H1 (cell line): ENCODE results near the gene MNAT1. TPM values are rescaled to one million over a fixed set of nuclear protein-coding genes. Genes with fewer than 3 reads are reported as not detected.

ENCODE experiments used
- BCL11A ChIP-seq, 2 experiments: IDR thresholded peaks; one replicate each; pipeline ENCODE4 v1.6.1; 2011; ENCODE audit warnings: low read depth in 2 of 2, low read length in 2 of 2, mild to moderate bottlenecking in 2 of 2
- EP300 ChIP-seq, 2 experiments: IDR thresholded peaks; 1 replicate in 1 of 2; 2 replicates in 1 of 2; pipeline ENCODE4 v1.6.1; 2011 to 2012; ENCODE audit warnings: low read depth in 2 of 2, low read length in 2 of 2, mild to moderate bottlenecking in 2 of 2, borderline replicate concordance in 1 of 2, inconsistent platforms in 1 of 2, moderate library complexity in 1 of 2
- KDM5A ChIP-seq: fragments of 200-600 bp; IDR thresholded peaks from 2 replicates; pipeline ENCODE4 v1.7.1; 2012; ENCODE audit warnings: mild to moderate bottlenecking, low read length, inconsistent platforms, mixed read lengths
- POLR2A ChIP-seq, 2 experiments: IDR thresholded peaks; 1 replicate in 1 of 2; 2 replicates in 1 of 2; pipeline ENCODE4 v1.6.1; 2011; ENCODE audit warnings: low read depth in 2 of 2, low read length in 2 of 2, mild to moderate bottlenecking in 2 of 2; ENCODE audit errors: control extremely low read depth in 1 of 2
- POLR2AphosphoS5 ChIP-seq: IDR thresholded peaks from 2 replicates; pipeline ENCODE4 v1.6.1; 2011; ENCODE audit warnings: low read depth, low read length
- SIN3A ChIP-seq, 2 experiments: IDR thresholded peaks in 1 of 2; conservative IDR thresholded peaks in 1 of 2; 2 replicates each; pipeline ENCODE4 v1.6.1; 2011 to 2012; ENCODE audit warnings: low read length in 2 of 2, improper control_type of control experiment in 1 of 2, low read depth in 1 of 2, mild to moderate bottlenecking in 1 of 2
- SRF ChIP-seq: IDR thresholded peaks from 2 replicates; pipeline ENCODE4 v1.6.1; 2011; ENCODE audit warnings: mild to moderate bottlenecking, low read depth, low read length, moderate library complexity
- TCF12 ChIP-seq: IDR thresholded peaks from 2 replicates; pipeline ENCODE4 v1.6.1; 2011; ENCODE audit warnings: low read depth, mild to moderate bottlenecking, low read length
- TEAD4 ChIP-seq: IDR thresholded peaks from 2 replicates; pipeline ENCODE4 v1.6.1; 2012; ENCODE audit warnings: low read depth, low read length, inconsistent platforms, mixed read lengths
- polyA plus RNA-seq, 7 experiments: library from polyadenylated mRNA; depleted of rRNA in 3 of 7; stranded (reverse) in 5 of 7; unstranded in 2 of 7; fragments of >200 nt in 5 of 7; fragments of 200-250 nt in 2 of 7; gene quantifications; 1 replicate in 5 of 7; 2 replicates in 1 of 7; 4 replicates in 1 of 7; pipeline versions ENCODE4 v1.2.1 to v1.2.3, GENCODE V29; 2011 to 2013; ENCODE audit warnings: missing spikeins in 2 of 7, mixed read lengths in 2 of 7
- total RNA-seq: library from RNA; stranded (reverse); fragmentation: NEBNext Ultra II Directional; extraction: Animal tissue kit (Norgen Biotek cat#: 25700); gene quantifications from 2 replicates; pipeline ENCODE4 v1.2.1, GENCODE V29; 2021
- TF ChIP-seq, protein P1 (sequence below): fragments of 300-600 bp; sonication (generic); IDR thresholded peaks from 2 replicates; pipeline ENCODE4 v1.7.1; 2012; ENCODE audit warnings: low read length, moderate library complexity, mild to moderate bottlenecking, inconsistent platforms; ENCODE audit not compliant: insufficient replicate concordance

The MNAT1 gene
- total and polyA plus RNA-seq, 2 of the 8 experiments (the other 6 are each of a cell fraction or from before 2014, with no cell fraction given), result 34.7 to 52.1 TPM

DNA sequence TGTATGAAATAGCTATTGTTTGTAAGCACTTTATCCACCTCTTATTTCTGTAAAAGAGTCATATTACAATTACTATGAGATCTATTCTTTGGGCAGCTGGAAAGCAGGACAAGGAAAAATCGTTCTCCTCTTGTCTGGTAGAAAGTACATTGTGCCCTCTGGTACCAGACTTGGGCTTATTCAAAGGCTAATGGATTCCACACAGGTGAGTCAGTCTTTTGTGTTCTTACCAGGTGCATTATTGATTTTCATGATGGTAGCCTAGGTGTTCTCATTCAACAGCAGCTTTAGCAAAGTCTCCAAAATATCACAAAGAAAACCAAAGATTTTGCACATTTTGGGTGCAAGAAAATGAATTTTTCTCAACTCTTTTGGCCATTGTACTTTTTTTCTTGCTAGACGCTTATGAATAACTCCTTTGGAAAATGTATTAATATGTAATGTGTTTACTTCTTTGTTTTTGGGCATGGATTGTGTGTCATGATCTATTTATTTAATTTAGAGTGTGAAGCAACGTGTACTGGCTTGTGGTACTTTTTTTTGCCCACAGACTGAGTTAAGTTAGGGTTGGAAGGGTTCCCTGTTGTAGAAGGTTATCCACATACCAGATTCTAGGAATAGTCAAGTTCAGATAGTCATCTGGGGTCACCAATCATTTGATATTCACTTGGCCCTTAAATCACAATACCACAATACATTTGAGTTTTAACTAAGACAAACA lies 26.2 kb downstream of the MNAT1 start (continued):
- TF ChIP-seq, protein P1, sequence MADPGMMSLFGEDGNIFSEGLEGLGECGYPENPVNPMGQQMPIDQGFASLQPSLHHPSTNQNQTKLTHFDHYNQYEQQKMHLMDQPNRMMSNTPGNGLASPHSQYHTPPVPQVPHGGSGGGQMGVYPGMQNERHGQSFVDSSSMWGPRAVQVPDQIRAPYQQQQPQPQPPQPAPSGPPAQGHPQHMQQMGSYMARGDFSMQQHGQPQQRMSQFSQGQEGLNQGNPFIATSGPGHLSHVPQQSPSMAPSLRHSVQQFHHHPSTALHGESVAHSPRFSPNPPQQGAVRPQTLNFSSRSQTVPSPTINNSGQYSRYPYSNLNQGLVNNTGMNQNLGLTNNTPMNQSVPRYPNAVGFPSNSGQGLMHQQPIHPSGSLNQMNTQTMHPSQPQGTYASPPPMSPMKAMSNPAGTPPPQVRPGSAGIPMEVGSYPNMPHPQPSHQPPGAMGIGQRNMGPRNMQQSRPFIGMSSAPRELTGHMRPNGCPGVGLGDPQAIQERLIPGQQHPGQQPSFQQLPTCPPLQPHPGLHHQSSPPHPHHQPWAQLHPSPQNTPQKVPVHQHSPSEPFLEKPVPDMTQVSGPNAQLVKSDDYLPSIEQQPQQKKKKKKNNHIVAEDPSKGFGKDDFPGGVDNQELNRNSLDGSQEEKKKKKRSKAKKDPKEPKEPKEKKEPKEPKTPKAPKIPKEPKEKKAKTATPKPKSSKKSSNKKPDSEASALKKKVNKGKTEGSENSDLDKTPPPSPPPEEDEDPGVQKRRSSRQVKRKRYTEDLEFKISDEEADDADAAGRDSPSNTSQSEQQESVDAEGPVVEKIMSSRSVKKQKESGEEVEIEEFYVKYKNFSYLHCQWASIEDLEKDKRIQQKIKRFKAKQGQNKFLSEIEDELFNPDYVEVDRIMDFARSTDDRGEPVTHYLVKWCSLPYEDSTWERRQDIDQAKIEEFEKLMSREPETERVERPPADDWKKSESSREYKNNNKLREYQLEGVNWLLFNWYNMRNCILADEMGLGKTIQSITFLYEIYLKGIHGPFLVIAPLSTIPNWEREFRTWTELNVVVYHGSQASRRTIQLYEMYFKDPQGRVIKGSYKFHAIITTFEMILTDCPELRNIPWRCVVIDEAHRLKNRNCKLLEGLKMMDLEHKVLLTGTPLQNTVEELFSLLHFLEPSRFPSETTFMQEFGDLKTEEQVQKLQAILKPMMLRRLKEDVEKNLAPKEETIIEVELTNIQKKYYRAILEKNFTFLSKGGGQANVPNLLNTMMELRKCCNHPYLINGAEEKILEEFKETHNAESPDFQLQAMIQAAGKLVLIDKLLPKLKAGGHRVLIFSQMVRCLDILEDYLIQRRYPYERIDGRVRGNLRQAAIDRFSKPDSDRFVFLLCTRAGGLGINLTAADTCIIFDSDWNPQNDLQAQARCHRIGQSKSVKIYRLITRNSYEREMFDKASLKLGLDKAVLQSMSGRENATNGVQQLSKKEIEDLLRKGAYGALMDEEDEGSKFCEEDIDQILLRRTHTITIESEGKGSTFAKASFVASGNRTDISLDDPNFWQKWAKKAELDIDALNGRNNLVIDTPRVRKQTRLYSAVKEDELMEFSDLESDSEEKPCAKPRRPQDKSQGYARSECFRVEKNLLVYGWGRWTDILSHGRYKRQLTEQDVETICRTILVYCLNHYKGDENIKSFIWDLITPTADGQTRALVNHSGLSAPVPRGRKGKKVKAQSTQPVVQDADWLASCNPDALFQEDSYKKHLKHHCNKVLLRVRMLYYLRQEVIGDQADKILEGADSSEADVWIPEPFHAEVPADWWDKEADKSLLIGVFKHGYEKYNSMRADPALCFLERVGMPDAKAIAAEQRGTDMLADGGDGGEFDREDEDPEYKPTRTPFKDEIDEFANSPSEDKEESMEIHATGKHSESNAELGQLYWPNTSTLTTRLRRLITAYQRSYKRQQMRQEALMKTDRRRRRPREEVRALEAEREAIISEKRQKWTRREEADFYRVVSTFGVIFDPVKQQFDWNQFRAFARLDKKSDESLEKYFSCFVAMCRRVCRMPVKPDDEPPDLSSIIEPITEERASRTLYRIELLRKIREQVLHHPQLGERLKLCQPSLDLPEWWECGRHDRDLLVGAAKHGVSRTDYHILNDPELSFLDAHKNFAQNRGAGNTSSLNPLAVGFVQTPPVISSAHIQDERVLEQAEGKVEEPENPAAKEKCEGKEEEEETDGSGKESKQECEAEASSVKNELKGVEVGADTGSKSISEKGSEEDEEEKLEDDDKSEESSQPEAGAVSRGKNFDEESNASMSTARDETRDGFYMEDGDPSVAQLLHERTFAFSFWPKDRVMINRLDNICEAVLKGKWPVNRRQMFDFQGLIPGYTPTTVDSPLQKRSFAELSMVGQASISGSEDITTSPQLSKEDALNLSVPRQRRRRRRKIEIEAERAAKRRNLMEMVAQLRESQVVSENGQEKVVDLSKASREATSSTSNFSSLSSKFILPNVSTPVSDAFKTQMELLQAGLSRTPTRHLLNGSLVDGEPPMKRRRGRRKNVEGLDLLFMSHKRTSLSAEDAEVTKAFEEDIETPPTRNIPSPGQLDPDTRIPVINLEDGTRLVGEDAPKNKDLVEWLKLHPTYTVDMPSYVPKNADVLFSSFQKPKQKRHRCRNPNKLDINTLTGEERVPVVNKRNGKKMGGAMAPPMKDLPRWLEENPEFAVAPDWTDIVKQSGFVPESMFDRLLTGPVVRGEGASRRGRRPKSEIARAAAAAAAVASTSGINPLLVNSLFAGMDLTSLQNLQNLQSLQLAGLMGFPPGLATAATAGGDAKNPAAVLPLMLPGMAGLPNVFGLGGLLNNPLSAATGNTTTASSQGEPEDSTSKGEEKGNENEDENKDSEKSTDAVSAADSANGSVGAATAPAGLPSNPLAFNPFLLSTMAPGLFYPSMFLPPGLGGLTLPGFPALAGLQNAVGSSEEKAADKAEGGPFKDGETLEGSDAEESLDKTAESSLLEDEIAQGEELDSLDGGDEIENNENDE, result peak; percentile 54
- TF ChIP-seq TEAD4 (peak; percentile 70; the same call in 1 of the 2 replicates), POLR2AphosphoS5 (0 out of 2 replicates have a peak, but pooled peaks have one; percentile 22), KDM5A (no peak), BCL11A (IDR thresholded peaks at IDR 0.05; ENCODE audit: low read depth in 2 of 2, low read length in 2 of 2) (peak in 1 of 2 experiments; percentile 19), POLR2A (IDR thresholded peaks at IDR 0.05; ENCODE audit: control extremely low read depth in 1 of 2, low read depth in 2 of 2, low read length in 2 of 2) (peak in 1 of 2 experiments; percentile 48; a peak in 1 of 3 replicates), TCF12 (peak; percentile 93), EP300 (IDR thresholded peaks at IDR 0.05; ENCODE audit: borderline replicate concordance in 1 of 2, low read depth in 2 of 2, low read length in 2 of 2) (peak in 1 of 2 experiments; percentile 44; a peak in 1 of 3 replicates), SRF (no peak), SIN3A (conservative IDR thresholded peaks at IDR 0.05 in 1 of 2, IDR thresholded peaks at IDR 0.05 in 1 of 2; ENCODE audit: low read depth in 1 of 2, low read length in 2 of 2) (no peak)
